Measurements from ENCODE around the gene RNF14. TPM values are rescaled to one million over a fixed set of nuclear protein-coding genes. Genes with fewer than 3 reads are reported as not detected.

Gene RNF14
- total and polyA plus RNA-seq, 2 experiments from 2014 or later = 8.9 to 19.0 TPM

DNA sequence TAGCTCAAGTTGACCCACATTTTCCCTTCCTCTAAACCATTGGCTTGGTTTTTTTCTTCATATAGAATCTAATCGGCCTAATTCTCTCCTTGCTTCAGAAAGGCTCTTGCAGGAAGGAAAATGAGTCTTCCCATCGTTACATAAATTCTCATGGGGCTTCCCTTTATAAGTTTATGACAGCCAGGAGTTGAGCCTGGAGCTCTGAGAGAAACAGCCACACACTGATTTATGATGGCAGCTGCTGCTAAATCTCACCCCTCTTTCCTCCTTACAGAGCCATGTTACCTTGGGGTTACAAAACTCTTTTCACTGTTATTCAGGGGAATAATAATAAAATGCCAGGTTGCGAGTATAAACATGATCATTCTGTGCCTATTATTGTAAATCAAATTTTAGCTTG lies 5.2 kb upstream of the RNF14 start:
- Histone ChIP-seq H2AFZ (no peak overlapping the region), H3K9me2 (ENCODE audit: insufficient read depth) (no peaks in the 10 kb centered on the region), H3F3A (replicated peaks; ENCODE audit: low read depth) (0 out of 2 replicates have a peak, but pooled peaks cover 5% of the 10 kb centered on the region), H3K4me2 (no peak overlapping the region), H3K36me3 (ENCODE audit: insufficient read depth) (no peaks in the 10 kb centered on the region), H3K27ac (ENCODE audit: low read depth) (no peak overlapping the region), H3K79me2 (replicated peaks; ENCODE audit: insufficient read depth) (no peaks in the 10 kb centered on the region), H3K4me3 (no peak overlapping the region), H3K4me1 (ENCODE audit: insufficient read depth) (peaks cover 13% of the 10 kb centered on the region), H4K20me1 (replicated peaks; ENCODE audit: insufficient read depth) (no peaks in the 10 kb centered on the region), H3K27me3 (ENCODE audit: insufficient read depth) (no peaks in the 10 kb centered on the region)
- no peak for DNase-seq (ENCODE audit: low spot score)
- peaks cover 2% of the 10 kb centered on the region for H3K27me3 Mint-ChIP-seq (ENCODE audit: insufficient read depth, low read depth, poor library complexity)
- TF ChIP-seq, protein P1, sequence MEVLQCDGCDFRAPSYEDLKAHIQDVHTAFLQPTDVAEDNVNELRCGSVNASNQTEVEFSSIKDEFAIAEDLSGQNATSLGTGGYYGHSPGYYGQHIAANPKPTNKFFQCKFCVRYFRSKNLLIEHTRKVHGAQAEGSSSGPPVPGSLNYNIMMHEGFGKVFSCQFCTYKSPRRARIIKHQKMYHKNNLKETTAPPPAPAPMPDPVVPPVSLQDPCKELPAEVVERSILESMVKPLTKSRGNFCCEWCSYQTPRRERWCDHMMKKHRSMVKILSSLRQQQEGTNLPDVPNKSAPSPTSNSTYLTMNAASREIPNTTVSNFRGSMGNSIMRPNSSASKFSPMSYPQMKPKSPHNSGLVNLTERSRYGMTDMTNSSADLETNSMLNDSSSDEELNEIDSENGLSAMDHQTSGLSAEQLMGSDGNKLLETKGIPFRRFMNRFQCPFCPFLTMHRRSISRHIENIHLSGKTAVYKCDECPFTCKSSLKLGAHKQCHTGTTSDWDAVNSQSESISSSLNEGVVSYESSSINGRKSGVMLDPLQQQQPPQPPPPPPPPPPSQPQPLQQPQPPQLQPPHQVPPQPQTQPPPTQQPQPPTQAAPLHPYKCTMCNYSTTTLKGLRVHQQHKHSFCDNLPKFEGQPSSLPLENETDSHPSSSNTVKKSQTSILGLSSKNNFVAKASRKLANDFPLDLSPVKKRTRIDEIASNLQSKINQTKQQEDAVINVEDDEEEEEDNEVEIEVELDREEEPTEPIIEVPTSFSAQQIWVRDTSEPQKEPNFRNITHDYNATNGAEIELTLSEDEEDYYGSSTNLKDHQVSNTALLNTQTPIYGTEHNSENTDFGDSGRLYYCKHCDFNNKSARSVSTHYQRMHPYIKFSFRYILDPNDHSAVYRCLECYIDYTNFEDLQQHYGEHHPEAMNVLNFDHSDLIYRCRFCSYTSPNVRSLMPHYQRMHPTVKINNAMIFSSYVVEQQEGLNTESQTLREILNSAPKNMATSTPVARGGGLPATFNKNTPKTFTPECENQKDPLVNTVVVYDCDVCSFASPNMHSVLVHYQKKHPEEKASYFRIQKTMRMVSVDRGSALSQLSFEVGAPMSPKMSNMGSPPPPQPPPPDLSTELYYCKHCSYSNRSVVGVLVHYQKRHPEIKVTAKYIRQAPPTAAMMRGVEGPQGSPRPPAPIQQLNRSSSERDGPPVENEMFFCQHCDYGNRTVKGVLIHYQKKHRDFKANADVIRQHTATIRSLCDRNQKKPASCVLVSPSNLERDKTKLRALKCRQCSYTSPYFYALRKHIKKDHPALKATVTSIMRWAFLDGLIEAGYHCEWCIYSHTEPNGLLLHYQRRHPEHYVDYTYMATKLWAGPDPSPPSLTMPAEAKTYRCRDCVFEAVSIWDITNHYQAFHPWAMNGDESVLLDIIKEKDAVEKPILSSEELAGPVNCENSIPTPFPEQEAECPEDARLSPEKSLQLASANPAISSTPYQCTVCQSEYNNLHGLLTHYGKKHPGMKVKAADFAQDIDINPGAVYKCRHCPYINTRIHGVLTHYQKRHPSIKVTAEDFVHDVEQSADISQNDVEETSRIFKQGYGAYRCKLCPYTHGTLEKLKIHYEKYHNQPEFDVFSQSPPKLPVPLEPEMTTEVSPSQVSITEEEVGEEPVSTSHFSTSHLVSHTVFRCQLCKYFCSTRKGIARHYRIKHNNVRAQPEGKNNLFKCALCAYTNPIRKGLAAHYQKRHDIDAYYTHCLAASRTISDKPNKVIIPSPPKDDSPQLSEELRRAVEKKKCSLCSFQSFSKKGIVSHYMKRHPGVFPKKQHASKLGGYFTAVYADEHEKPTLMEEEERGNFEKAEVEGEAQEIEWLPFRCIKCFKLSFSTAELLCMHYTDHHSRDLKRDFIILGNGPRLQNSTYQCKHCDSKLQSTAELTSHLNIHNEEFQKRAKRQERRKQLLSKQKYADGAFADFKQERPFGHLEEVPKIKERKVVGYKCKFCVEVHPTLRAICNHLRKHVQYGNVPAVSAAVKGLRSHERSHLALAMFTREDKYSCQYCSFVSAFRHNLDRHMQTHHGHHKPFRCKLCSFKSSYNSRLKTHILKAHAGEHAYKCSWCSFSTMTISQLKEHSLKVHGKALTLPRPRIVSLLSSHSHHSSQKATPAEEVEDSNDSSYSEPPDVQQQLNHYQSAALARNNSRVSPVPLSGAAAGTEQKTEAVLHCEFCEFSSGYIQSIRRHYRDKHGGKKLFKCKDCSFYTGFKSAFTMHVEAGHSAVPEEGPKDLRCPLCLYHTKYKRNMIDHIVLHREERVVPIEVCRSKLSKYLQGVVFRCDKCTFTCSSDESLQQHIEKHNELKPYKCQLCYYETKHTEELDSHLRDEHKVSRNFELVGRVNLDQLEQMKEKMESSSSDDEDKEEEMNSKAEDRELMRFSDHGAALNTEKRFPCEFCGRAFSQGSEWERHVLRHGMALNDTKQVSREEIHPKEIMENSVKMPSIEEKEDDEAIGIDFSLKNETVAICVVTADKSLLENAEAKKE (CRISPR knock-in tag; IDR thresholded peaks at IDR 0.05) = no peak
- TF ChIP-seq STAT1 (IDR thresholded peaks at IDR 0.05; ENCODE audit: unreplicated experiment) = no peak
- no peak for TF ChIP-seq CREB1 (CRISPR knock-in tag; IDR thresholded peaks at IDR 0.05; ENCODE audit: low read depth)
- TF ChIP-seq JUNB (IDR thresholded peaks at IDR 0.05; ENCODE audit: unreplicated experiment) = no peak
- no peak for TF ChIP-seq NANOG (IDR thresholded peaks at IDR 0.05; ENCODE audit: borderline replicate concordance)
- TF ChIP-seq, protein P2, sequence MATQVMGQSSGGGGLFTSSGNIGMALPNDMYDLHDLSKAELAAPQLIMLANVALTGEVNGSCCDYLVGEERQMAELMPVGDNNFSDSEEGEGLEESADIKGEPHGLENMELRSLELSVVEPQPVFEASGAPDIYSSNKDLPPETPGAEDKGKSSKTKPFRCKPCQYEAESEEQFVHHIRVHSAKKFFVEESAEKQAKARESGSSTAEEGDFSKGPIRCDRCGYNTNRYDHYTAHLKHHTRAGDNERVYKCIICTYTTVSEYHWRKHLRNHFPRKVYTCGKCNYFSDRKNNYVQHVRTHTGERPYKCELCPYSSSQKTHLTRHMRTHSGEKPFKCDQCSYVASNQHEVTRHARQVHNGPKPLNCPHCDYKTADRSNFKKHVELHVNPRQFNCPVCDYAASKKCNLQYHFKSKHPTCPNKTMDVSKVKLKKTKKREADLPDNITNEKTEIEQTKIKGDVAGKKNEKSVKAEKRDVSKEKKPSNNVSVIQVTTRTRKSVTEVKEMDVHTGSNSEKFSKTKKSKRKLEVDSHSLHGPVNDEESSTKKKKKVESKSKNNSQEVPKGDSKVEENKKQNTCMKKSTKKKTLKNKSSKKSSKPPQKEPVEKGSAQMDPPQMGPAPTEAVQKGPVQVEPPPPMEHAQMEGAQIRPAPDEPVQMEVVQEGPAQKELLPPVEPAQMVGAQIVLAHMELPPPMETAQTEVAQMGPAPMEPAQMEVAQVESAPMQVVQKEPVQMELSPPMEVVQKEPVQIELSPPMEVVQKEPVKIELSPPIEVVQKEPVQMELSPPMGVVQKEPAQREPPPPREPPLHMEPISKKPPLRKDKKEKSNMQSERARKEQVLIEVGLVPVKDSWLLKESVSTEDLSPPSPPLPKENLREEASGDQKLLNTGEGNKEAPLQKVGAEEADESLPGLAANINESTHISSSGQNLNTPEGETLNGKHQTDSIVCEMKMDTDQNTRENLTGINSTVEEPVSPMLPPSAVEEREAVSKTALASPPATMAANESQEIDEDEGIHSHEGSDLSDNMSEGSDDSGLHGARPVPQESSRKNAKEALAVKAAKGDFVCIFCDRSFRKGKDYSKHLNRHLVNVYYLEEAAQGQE (IDR thresholded peaks at IDR 0.05; ENCODE audit: unreplicated experiment) = no peak
- TF ChIP-seq ZNF331 (CRISPR knock-in tag; IDR thresholded peaks at IDR 0.05; ENCODE audit: low read depth) = no peak
- TF ChIP-seq EZH2phosphoT487 (IDR thresholded peaks at IDR 0.05; ENCODE audit: unreplicated experiment) = no peak
- no peak for TF ChIP-seq POLR2AphosphoS5 (IDR thresholded peaks at IDR 0.05; ENCODE audit: low read depth)
- TF ChIP-seq, protein P3, sequence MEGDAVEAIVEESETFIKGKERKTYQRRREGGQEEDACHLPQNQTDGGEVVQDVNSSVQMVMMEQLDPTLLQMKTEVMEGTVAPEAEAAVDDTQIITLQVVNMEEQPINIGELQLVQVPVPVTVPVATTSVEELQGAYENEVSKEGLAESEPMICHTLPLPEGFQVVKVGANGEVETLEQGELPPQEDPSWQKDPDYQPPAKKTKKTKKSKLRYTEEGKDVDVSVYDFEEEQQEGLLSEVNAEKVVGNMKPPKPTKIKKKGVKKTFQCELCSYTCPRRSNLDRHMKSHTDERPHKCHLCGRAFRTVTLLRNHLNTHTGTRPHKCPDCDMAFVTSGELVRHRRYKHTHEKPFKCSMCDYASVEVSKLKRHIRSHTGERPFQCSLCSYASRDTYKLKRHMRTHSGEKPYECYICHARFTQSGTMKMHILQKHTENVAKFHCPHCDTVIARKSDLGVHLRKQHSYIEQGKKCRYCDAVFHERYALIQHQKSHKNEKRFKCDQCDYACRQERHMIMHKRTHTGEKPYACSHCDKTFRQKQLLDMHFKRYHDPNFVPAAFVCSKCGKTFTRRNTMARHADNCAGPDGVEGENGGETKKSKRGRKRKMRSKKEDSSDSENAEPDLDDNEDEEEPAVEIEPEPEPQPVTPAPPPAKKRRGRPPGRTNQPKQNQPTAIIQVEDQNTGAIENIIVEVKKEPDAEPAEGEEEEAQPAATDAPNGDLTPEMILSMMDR (conservative IDR thresholded peaks at IDR 0.05; ENCODE audit: low read depth in 2 of 2) = no peak
- TF ChIP-seq ZNF114 (CRISPR knock-in tag; IDR thresholded peaks at IDR 0.05) = no peak
- TF ChIP-seq EZH2 (IDR thresholded peaks at IDR 0.05; ENCODE audit: low read depth, unreplicated experiment) = no peak
- TF ChIP-seq, protein P4, sequence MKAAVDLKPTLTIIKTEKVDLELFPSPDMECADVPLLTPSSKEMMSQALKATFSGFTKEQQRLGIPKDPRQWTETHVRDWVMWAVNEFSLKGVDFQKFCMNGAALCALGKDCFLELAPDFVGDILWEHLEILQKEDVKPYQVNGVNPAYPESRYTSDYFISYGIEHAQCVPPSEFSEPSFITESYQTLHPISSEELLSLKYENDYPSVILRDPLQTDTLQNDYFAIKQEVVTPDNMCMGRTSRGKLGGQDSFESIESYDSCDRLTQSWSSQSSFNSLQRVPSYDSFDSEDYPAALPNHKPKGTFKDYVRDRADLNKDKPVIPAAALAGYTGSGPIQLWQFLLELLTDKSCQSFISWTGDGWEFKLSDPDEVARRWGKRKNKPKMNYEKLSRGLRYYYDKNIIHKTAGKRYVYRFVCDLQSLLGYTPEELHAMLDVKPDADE (IDR thresholded peaks at IDR 0.05) = no peak
- no peak overlapping the region for H3K4me3 Mint-ChIP-seq
- no peaks in the 10 kb centered on the region for H3K9me3 Mint-ChIP-seq
- peaks cover 28% of the 10 kb centered on the region for H3K4me1 Mint-ChIP-seq
- H3K27ac Mint-ChIP-seq = no peak overlapping the region
- no peak for ATAC-seq
- no peaks in the 10 kb centered on the region for H3K36me3 Mint-ChIP-seq (ENCODE audit: low read depth)
